Esophagus squamous epithelium (tissue), 4 donors: ENCODE results near the gene RRAD.

Experiments
- POLR2A ChIP-seq, 4 donors: fragments of 450-650 bp; IDR thresholded peaks; one replicate each; pipeline ENCODE4 v1.6.1; 2017; ENCODE audit warnings: antibody characterized with exemption in 4 of 4, mild to moderate bottlenecking in 4 of 4, moderate library complexity in 3 of 4
- TF ChIP-seq, protein P1 (sequence below), 6 experiments: fragments of 450-650 bp in 4 of 6; fragments of 200-600 bp in 2 of 6; sonication (generic) in 2 of 6; IDR thresholded peaks; one replicate each; pipeline ENCODE4 v1.5.1; 2016 to 2019; ENCODE audit warnings: antibody characterized with exemption in 6 of 6, mild to moderate bottlenecking in 4 of 6, moderate library complexity in 4 of 6

- TF ChIP-seq, protein P1, sequence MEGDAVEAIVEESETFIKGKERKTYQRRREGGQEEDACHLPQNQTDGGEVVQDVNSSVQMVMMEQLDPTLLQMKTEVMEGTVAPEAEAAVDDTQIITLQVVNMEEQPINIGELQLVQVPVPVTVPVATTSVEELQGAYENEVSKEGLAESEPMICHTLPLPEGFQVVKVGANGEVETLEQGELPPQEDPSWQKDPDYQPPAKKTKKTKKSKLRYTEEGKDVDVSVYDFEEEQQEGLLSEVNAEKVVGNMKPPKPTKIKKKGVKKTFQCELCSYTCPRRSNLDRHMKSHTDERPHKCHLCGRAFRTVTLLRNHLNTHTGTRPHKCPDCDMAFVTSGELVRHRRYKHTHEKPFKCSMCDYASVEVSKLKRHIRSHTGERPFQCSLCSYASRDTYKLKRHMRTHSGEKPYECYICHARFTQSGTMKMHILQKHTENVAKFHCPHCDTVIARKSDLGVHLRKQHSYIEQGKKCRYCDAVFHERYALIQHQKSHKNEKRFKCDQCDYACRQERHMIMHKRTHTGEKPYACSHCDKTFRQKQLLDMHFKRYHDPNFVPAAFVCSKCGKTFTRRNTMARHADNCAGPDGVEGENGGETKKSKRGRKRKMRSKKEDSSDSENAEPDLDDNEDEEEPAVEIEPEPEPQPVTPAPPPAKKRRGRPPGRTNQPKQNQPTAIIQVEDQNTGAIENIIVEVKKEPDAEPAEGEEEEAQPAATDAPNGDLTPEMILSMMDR (IDR thresholded peaks at IDR 0.05), result no peak
- no peak for TF ChIP-seq POLR2A (IDR thresholded peaks at IDR 0.05)
These were observed 23.7 kb downstream of the RRAD start for GRCh38 chr16:66901626-66902025.
